ENCODE measurements around the gene USP13.

The USP13 gene

GRCh38 chr3:179702271-179702947, 49.6 kb downstream of the USP13 start:
- no peak for DNase-seq

GRCh38 chr3:179703816-179704215, 51.0 kb downstream of the USP13 start:
- DNase-seq = no peak

- DNase-seq = no peak
These were observed 53.4 kb downstream of the USP13 start for GRCh38 chr3:179706233-179706632.

GRCh38 chr3:179710079-179710478, 57.2 kb downstream of the USP13 start:
- DNase-seq = no peak

- DNase-seq = no peak
These were observed 60.8 kb downstream of the USP13 start for GRCh38 chr3:179713643-179714090.

- DNase-seq = no peak
These were observed 62.7 kb downstream of the USP13 start for GRCh38 chr3:179715582-179715981.

- no peak for DNase-seq
These were observed 63.4 kb downstream of the USP13 start for GRCh38 chr3:179716226-179716625.

- no peak for DNase-seq
These were observed 64.0 kb downstream of the USP13 start for GRCh38 chr3:179716811-179717210.

- DNase-seq = no peak
These were observed 64.4 kb downstream of the USP13 start for GRCh38 chr3:179717219-179717618.

- no peak for DNase-seq
These were observed 66.4 kb downstream of the USP13 start for GRCh38 chr3:179719048-179719734.

- no peak for DNase-seq
These were observed 67.4 kb downstream of the USP13 start for GRCh38 chr3:179720196-179720595.

- DNase-seq = no peak
These were observed 70.8 kb downstream of the USP13 start for GRCh38 chr3:179723617-179724016.

GRCh38 chr3:179726075-179726699, 73.3 kb downstream of the USP13 start:
- no peak for DNase-seq

GRCh38 chr3:179729086-179729485, 76.2 kb downstream of the USP13 start:
- no peak for DNase-seq

- no peak for DNase-seq
These were observed 77.1 kb downstream of the USP13 start for GRCh38 chr3:179729981-179730380.

- no peak for DNase-seq
These were observed 77.7 kb downstream of the USP13 start for GRCh38 chr3:179730506-179730905.

- peak; percentile 22 for DNase-seq
These were observed 78.7 kb downstream of the USP13 start for GRCh38 chr3:179731544-179731943.

- DNase-seq = no peak
These were observed 80.0 kb downstream of the USP13 start for GRCh38 chr3:179732661-179733348.

GRCh38 chr3:179733797-179734196, 81.0 kb downstream of the USP13 start:
- no peak for DNase-seq

GRCh38 chr3:179734497-179735281, 81.8 kb downstream of the USP13 start:
- no peak for DNase-seq

- DNase-seq = no peak
These were observed 82.5 kb downstream of the USP13 start for GRCh38 chr3:179735321-179735720.

GRCh38 chr3:179738998-179739397, 86.2 kb downstream of the USP13 start:
- DNase-seq = no peak

Data from NCI-H510A (cell line).